Limb (tissue), 2 donors: ENCODE data around the gene CBR3.
"Not testable (repeated sequence)": the region's sequence is repeated elsewhere in the genome, so short reads cannot be mapped to it uniquely, and the experiment has no call there.

Experiments
- DNase-seq, 2 donors: peaks; one replicate each; pipeline ENCODE4 v3.0.0-alpha.2; 2016; ENCODE audit errors: extremely low spot score in 2 of 2

The CBR3 gene

GRCh38 chr21:36117286-36117741 lies 17.6 kb upstream of the CBR3 start:
- no peak for DNase-seq

- DNase-seq, result no peak
Observed at GRCh38 chr21:36120304-36120888, 14.5 kb upstream of the CBR3 start.

GRCh38 chr21:36122977-36123376 lies 11.9 kb upstream of the CBR3 start:
- DNase-seq, result no peak

DNA sequence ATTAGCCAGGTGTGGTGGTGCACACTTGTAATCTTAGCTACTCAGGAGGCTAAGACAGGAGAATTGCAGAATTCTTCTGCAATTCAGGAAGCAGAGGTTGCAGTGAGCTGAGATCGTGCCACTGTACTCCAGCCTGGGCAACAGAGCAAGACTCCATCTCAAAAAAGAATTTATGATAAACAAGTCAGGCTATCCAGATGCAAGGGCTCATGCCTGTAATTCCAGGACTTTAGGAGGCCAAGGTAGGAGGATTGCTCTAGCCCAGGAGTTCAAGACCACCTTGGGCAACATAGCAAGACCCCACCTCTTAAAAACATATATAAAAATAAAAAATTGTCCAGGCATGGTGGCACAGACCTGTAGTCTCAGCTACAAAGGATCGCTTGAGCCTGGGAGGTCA lies 10.5 kb upstream of the CBR3 start:
- DNase-seq, result no peak

- peak; percentile 55 for DNase-seq
Observed at GRCh38 chr21:36125512-36126207, 9.2 kb upstream of the CBR3 start.

GRCh38 chr21:36126208-36126565 lies 8.7 kb upstream of the CBR3 start:
- DNase-seq, result no peak

DNA sequence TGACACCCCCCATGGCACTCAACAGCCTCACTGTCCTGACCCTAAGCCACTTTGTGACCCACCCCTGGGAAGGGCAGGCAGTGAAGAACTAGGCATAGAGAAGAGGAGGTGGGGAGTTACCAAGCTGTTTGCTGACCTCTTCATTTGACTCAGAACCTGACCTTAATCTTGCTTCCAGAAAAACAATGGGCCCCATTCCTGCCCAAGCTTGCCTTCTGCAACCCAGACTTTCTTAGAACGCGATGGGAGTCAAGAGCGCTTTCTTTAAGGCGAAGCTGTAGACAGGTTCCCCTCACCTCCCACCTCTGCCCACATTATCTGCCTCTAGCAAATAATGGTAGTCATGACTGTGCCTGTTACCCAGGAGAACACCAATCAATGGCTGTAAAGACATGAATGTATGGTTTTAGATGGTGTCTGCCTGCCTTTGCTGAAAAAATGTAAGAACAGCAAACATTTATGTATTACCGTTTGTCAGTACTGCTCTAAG lies 8.2 kb upstream of the CBR3 start:
- no peak for DNase-seq

DNA sequence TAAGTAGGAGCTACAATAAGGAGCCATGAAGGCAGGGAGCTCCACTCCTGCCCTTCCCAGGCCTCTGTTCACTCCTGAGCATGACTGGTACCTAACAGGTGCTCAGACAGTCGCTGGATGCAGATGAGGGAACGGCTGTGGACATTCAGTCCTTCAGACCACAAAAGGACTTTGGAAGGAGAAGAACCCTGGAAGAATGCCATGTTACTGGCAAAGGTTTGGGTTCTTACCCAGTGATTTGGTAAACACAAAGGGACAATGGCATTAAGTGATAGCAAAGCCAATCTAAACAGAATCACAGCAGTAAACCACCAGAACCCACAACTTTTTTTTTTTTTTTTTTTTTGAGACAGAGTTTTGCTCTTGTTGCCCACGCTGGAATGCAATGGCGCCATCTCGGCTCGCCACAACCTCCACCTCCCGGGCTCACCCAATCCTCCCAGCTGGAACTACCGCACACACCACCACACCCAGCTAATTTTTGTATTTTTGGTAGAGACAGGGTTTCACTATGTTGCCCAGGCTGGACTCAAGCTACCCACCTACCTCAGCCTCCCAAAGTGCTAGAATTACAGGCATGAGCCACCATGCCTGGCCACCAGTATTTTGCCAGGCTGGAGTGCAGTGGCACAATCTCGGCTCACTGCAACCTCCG lies 7.5 kb upstream of the CBR3 start:
- no peak for DNase-seq

- DNase-seq, result no peak
Observed at GRCh38 chr21:36127977-36128376, 6.9 kb upstream of the CBR3 start.

DNA sequence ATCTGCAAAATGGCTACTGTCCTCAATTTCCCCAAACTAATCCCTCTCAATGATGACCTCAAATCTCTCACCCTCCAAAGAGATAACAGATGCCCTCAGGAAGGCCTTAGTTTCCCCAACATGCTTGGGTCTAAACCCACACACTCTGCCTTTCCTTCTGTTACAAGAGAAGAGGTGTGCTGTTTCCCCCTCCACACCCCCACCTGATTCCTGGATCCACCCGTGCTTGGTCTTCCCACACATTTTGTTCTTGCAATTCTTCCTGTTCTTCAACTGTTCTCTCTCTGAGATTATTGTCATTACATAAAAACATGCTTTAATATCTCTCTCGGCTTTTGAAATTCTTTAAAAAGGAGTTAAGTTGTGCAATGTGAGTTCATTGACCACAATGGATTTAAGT lies 5.7 kb upstream of the CBR3 start:
- DNase-seq, result no peak

GRCh38 chr21:36130414-36130762 lies 4.5 kb upstream of the CBR3 start:
- not testable (repeated sequence) for DNase-seq

DNA sequence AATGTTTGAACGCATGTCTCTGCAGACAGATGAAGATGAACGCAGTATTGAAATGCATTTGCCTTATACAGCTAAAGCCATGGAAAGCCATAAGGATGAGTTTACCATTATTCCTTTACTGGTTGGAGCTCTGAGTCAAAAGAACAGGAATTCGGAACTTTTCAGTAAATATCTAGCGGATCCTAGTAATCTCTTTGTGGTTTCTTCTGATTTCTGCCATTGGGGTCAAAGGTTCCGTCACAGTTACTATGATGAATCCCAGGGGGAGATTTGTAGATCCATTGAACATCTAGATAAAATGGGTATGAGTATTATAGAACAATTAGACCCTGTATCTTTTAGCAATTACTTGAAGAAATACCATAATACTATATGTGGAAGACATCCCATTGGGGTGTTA lies 4.0 kb upstream of the CBR3 start:
- not testable (repeated sequence) for DNase-seq

DNA sequence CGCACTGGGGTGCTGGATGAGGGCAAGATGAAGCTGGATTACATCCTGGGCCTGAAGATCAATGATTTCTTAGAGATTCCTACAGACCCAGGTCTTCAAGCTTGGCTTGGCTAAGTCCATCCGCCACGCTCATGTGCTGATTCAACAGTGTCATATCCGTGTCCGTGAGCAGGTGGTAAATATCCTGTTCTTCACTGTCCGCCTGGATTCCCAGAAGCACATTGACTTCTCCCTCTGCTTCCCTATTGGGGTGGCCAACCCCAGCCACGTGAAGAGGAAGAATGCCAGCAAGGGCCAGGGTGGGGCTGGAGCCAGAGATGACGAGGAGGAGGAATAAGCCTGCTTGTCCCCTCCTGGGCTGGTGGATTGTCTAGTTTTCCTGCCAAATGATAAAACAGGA lies 2.2 kb upstream of the CBR3 start:
- no peak for DNase-seq

GRCh38 chr21:36135391-36136102 lies 668 bp downstream of the CBR3 start:
- peak; percentile 53 to 64 for DNase-seq

GRCh38 chr21:36139791-36140190 lies 4.9 kb downstream of the CBR3 start:
- not testable (repeated sequence) for DNase-seq

DNA sequence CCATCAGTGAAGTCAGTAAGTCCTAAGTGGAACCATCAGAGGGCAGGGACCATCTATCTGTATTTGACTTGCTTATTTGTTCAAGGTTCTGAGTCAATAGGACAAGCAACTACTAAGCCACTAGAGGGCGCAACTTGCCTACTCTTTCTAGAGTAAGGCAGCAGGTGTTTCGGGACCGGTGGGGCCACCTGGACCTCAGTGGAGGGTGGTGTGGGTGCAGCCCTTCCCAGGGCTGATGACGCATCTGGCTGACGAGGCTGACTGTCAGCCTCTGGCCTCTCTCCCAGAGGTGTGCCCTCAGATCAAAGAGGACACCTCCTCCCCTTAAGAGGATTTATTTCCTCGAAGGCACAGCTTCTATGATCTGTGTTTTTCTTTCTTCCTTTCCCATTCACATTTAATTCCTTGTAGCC lies 6.6 kb downstream of the CBR3 start:
- peak; percentile 74 to 77 for DNase-seq

- DNase-seq, result not testable (repeated sequence)
Observed at GRCh38 chr21:36144233-36144632, 9.4 kb downstream of the CBR3 start.

GRCh38 chr21:36145259-36145658 lies 10.4 kb downstream of the CBR3 start:
- no peak for DNase-seq

DNA sequence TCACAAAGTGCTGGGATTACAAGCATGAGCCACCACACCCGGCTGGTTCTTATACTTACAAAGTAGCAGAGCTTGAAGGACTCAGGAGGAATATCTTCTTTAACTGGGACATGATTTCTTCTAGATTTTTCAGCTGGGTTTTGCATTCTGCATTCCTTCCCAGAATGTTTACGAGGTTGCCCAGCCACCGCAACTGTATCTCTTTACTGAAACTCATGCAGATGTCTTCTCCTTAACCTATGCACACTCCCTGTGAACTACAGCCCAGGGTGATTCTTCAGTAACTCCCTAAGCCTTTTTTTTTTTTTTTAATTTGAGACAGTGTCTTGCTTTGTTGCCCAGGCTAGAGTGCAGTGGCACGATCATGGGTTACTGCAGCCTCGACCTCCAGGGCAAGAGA lies 13.0 kb downstream of the CBR3 start:
- no peak for DNase-seq

DNA sequence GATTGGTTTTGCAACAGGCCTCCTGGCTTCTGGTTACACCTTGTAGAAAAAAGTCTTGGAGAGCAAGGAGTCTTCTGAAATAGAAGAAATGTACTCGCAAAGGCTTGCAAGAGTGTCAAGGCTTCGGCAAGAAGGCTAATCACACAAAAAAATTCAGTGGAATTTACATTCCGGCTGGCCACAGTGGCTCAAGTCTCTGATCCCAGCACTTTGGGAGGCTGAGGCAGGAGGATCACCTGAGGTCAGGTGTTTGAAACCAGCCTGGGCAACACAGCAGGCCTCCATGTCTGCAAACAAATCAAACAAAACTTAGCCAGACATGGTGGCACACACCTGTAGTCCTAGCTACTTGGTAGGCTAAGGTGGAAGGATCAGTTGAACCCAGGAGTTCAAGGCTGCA lies 14.0 kb downstream of the CBR3 start:
- no peak for DNase-seq

- DNase-seq, result peak in 1 of 2 donors; percentile 47
Observed at GRCh38 chr21:36149788-36150711, 15.2 kb downstream of the CBR3 start.
